GM13976 (cell line): ENCODE measurements around the gene PRR5L.

Experiments
- DNase-seq: peaks from one replicate; pipeline ENCODE4 v3.0.0; 2012; ENCODE audit warnings: low spot score
- in situ Hi-C: fragments of 300-500 bp; cut with MboI; formaldehyde crosslinking; loops from one replicate; pipeline ENCODE4 v1.12.0; 2022; ENCODE audit warnings: low sequenced_read_pairs, mixed read lengths, inconsistent platforms; ENCODE audit not compliant: unreplicated experiment
- TF ChIP-seq, protein P1 (sequence below): IDR thresholded peaks from 2 replicates; pipeline ENCODE4 v1.5.1; 2012; ENCODE audit warnings: borderline replicate concordance, mild to moderate bottlenecking; ENCODE audit not compliant: insufficient read depth; ENCODE audit errors: extremely low read depth, missing control alignments, control extremely low read depth

PRR5L gene

GRCh38 chr11:36447514-36447913 is 151.4 kb downstream of the PRR5L start:
- DNase-seq = no peak
- in situ Hi-C loops = no loop called here
- TF ChIP-seq, protein P1, sequence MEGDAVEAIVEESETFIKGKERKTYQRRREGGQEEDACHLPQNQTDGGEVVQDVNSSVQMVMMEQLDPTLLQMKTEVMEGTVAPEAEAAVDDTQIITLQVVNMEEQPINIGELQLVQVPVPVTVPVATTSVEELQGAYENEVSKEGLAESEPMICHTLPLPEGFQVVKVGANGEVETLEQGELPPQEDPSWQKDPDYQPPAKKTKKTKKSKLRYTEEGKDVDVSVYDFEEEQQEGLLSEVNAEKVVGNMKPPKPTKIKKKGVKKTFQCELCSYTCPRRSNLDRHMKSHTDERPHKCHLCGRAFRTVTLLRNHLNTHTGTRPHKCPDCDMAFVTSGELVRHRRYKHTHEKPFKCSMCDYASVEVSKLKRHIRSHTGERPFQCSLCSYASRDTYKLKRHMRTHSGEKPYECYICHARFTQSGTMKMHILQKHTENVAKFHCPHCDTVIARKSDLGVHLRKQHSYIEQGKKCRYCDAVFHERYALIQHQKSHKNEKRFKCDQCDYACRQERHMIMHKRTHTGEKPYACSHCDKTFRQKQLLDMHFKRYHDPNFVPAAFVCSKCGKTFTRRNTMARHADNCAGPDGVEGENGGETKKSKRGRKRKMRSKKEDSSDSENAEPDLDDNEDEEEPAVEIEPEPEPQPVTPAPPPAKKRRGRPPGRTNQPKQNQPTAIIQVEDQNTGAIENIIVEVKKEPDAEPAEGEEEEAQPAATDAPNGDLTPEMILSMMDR = no peak

DNA sequence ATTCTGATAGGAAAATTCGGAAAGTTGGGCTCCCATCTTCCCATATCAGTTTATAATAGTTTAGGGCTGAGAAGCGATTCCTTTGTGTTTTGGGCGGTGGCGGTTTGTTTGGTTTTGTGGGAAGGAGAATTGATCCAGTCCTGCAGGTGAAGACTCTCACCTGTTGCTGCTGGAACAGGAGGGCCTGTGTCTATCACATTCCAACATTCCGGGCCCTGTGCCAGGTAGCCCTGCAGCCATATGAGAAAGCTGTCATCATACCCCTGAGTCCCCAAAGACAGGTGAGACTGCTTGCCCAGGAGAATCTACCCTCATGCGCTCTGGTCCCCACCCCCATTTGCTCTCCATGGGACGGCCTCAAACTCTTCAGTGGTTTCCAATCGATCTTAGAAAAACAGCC is 151.9 kb downstream of the PRR5L start:
- DNase-seq = no peak
- TF ChIP-seq, protein P1 = no peak
- in situ Hi-C loops = no loop called here

DNA sequence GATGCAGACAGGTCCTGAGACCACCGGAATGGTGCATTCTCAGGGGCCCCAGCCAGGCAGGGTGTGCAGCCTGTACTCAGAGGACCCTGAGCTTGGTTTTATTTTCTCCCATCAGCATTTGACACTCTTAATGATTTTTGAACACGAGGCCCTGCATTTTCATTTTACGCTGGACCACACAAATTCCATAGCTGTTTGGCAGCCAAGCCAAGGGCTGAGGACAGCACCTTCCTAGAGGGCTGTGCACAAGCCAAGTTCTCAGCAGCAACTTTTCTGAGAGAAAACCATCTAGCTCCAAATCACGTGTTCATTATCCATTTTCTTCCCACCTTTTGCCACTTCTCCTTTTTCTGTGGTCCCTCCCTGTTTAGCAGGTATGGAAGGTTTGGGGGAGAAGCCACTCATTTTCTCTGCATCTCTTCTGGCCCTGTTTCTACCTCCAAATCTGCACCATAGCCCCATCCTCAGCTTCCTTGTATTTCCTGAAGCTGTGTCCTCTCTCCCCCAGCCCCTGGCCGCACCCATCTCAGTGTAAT is 153.5 kb downstream of the PRR5L start:
- in situ Hi-C loops = no loop called here
- TF ChIP-seq, protein P1 = no peak
- DNase-seq = no peak

- in situ Hi-C loops = no loop called here
- DNase-seq = no peak
- TF ChIP-seq, protein P1 = no peak
Observed at GRCh38 chr11:36450110-36450572, 154.1 kb downstream of the PRR5L start.

DNA sequence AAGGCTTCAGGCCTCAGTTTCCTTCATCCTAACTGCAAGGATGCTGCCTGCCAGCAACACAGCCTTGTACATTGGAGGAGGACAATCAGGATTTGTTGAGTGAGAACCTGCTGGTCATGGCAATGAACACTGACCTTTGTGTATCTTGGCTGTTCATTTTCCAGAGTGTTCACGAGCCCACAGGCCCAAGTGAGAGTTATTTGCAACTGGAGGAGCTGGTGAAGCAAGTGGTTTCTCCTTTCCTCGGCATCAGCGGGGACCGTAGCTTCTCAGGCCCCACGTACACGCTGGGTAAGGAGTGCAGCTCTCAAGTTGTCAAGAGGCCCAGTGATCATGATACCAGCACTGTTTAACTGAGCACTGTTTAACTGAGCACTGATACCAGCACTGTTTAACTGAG is 155.0 kb downstream of the PRR5L start:
- no peak for DNase-seq
- in situ Hi-C loops = no loop called here
- TF ChIP-seq, protein P1 = no peak

GRCh38 chr11:36451681-36452080 is 155.6 kb downstream of the PRR5L start:
- in situ Hi-C loops = no loop called here
- no peak for DNase-seq

More at GRCh38 chr11:36451681-36452080, 155.6 kb downstream of the PRR5L start:
- TF ChIP-seq, protein P1 = no peak
